GM12864 (cell line): ENCODE results near the gene PAK4.

Source experiments
- DNase-seq: peaks from one replicate; pipeline ENCODE4 v3.0.0-alpha.2; 2011; ENCODE audit warnings: low read depth
- H3K4me3 ChIP-seq: 2 replicates; pipeline ENCODE4 v1.5.1; 2011; ENCODE audit warnings: mild to moderate bottlenecking, low read depth, low read length, control low read depth
- TF ChIP-seq, protein P1 (sequence below): IDR thresholded peaks from 2 replicates; pipeline ENCODE4 v1.5.1; 2011; ENCODE audit warnings: low read depth, mild to moderate bottlenecking, moderate library complexity, low read length, control low read depth, inconsistent platforms; ENCODE audit errors: missing control alignments

Gene PAK4

DNA sequence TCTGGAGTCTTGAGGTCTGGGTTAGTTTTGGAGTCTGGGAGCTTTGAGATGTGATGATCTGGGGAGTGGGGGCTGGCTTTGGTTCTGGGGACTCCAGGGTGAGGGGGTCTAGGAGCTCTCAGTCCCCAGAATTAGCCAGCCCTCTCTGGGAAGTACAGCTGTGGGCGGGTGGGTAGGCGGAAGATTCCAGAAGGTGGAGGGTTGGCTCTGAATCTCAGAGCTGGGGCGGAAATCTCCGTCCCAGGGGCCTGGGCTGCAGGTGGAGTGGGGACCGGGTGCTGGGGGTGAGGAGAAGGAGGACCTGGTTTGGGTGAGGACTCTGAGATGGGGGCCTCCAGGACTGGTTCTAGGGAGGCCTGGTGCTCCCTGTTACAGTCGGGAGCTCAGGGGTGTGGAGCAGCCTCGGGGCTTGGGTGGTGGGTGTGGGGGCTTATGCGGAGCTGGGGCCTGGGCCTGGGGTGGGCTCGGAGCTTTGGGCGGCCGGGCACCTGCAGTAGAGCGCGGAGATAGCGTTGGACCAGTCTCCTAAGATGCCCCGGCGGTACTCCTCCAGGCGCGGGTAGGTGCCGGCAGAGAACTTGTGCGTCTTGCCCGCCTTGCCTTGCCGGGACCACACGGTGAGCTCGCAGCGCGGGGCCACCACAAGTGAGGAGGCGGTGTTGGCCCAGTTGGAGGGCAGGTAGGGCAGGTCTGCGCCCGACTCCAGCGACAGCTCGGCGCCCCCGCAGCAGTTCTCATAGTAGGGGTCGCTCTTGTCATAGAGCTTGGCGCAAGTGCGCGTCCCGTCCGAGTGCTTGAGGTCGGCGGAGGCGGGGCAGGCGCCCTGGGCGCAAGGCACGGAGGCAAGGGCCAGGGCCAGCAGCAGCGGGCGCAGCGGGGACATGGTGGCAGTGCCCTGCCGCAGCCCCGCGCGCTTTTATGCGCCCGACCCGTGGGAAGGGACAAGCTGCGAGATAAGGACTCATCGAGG lies 78.1 kb downstream of the PAK4 start, which contains the start of gene SYCN:
Gene SYCN (minus strand): TSS at position 892 of the 970 bp plus-strand sequence. CDS start 9 bp downstream, at position 883.
- H3K4me3 ChIP-seq = no peak within 1 kb of the TSS
- TF ChIP-seq, protein P1, sequence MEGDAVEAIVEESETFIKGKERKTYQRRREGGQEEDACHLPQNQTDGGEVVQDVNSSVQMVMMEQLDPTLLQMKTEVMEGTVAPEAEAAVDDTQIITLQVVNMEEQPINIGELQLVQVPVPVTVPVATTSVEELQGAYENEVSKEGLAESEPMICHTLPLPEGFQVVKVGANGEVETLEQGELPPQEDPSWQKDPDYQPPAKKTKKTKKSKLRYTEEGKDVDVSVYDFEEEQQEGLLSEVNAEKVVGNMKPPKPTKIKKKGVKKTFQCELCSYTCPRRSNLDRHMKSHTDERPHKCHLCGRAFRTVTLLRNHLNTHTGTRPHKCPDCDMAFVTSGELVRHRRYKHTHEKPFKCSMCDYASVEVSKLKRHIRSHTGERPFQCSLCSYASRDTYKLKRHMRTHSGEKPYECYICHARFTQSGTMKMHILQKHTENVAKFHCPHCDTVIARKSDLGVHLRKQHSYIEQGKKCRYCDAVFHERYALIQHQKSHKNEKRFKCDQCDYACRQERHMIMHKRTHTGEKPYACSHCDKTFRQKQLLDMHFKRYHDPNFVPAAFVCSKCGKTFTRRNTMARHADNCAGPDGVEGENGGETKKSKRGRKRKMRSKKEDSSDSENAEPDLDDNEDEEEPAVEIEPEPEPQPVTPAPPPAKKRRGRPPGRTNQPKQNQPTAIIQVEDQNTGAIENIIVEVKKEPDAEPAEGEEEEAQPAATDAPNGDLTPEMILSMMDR = no peak
- no peak for DNase-seq

DNA sequence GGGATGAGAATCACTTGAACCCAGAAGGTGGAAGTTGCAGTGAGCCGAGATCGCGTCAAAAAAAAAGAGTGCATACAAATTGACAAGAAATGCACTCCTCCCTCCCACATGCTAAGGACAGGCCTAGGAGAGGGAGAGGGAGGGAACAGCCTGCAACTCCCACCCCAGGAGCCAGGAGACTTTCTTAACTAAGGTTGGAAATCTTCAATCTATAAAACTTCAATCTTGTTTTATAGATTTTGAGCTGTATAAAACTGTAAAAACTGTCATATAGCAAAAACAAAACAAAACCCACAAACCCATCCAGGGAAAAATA lies 79.8 kb downstream of the PAK4 start:
- no peak for DNase-seq
- TF ChIP-seq, protein P1 = no peak
- H3K4me3 ChIP-seq = no peak overlapping the region

DNA sequence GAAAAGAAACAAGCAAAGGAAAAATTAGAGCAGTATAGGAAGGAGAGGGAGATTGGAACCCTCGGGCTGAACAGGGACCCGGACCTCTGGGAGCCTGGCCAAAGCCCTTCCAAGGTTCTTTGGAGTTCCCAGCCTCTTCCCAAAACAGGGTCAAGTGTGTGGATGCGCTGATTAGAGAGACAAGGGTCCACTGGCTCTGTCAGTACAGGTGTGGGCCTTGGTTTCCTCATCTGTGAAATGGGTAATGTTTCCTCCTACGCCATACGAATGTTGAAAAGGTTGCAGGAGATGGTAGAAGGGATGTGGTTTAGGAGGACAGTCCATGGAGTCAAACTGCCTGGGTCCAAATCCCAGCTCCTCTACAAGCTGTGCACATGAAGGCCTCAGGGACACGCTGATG lies 80.5 kb downstream of the PAK4 start:
- no peak for DNase-seq
- no peak overlapping the region for H3K4me3 ChIP-seq
- TF ChIP-seq, protein P1 = no peak

DNA sequence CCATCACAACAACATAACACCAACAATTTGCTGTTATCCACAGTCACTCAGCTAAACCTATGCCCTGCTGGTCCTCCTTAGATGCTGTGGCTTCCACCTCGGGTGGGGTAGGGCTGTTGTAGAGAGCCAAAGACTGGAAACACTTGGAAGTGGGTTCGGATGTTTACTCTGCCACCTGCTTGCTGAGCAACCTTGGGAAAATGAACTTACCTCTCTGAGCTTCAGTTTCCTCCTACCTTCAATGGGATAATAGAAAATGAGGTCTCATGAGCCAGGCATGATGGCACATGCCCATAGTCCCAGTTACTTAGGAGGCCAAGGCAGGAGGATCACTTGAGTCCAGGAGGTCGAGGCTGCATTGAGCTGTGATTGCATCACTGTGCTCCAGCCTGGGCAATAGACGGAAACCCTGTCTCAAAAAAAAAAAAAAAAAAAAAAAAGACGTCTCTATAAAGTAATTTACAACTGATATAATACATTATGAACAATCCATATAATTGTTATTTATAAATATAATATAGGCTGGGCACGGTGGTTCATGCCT lies 81.8 kb downstream of the PAK4 start:
- H3K4me3 ChIP-seq = no peak overlapping the region
- no peak for DNase-seq
- TF ChIP-seq, protein P1 = no peak

DNA sequence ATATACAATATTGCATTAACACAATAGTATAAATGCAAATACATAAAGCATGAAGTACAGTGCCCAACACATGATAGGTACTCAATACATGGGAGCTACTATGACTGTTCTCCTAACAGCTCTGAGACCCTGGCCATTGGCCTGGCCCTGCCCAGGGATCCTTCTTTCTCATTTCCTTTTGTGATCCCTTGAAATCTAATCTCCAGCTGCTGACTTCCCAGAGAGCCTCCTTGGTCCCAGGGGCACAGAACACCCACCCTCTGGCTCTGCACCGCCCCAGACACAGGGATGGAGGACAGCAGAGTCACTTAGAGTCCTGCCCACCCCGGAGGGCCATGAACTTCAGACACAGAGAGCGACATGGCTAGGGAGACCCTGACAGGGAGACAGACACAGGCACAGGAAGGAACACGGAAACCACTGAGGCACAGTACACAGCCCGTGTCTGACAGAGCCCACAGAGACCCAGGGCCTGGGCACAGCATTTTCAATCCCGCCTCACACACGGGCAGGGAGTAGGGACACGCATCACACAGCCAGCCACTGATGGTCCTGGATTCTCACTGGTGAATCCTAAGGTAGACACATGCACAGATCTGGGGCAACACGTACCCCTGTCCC lies 82.7 kb downstream of the PAK4 start:
- H3K4me3 ChIP-seq = no peak overlapping the region
- TF ChIP-seq, protein P1 = no peak
- DNase-seq = no peak

DNA sequence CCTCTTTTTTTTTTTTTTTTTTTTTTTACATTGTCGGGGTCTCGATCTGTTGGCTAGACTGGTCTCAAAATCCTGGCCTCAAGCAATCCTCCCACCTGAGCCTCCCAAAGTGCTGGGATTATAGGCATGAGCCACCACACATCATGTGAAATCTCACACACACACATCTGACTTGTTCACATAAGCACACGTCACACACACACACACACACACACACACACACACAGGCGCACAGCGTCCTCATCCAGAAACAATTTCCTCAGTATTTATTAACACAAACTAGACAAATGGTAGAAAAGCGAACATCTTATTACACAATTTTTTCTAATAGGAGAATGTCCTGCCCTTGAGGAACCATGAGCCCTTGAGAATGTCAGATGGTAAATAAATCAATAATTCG lies 83.6 kb downstream of the PAK4 start:
- TF ChIP-seq, protein P1 = no peak
- no peak for DNase-seq
- no peak overlapping the region for H3K4me3 ChIP-seq
